ENCODE results near the gene ZNF506. TPM values are rescaled to one million over a fixed set of nuclear protein-coding genes. Genes with fewer than 3 reads are reported as not detected.
"Not testable (repeated sequence)": the region's sequence is repeated elsewhere in the genome, so short reads cannot be mapped to it uniquely, and the experiment has no call there.

Gene ZNF506
- total RNA-seq, 1 experiment from 2014 or later: 0.42 TPM

DNA sequence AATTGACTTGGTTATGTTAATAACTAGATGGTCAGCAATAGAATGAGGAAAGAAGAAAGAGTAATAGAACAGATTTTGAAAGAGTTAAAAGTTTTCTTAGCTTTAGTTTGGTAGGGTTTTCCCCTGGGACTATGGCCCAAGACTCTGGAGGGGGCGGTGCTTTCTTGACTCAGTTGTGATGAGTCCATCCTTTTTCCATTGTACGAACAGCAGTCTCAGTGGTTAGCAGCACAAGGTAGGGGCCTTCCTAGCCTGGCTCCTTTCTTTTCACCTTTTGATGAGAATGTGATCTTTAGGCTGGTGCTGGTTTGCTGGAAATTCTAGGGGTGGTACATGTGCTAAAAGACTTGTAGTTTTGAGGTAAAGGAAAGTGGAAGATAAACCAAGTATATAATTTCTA, 38.8 kb downstream of the ZNF506 start (continued):
- TF ChIP-seq, protein P1, sequence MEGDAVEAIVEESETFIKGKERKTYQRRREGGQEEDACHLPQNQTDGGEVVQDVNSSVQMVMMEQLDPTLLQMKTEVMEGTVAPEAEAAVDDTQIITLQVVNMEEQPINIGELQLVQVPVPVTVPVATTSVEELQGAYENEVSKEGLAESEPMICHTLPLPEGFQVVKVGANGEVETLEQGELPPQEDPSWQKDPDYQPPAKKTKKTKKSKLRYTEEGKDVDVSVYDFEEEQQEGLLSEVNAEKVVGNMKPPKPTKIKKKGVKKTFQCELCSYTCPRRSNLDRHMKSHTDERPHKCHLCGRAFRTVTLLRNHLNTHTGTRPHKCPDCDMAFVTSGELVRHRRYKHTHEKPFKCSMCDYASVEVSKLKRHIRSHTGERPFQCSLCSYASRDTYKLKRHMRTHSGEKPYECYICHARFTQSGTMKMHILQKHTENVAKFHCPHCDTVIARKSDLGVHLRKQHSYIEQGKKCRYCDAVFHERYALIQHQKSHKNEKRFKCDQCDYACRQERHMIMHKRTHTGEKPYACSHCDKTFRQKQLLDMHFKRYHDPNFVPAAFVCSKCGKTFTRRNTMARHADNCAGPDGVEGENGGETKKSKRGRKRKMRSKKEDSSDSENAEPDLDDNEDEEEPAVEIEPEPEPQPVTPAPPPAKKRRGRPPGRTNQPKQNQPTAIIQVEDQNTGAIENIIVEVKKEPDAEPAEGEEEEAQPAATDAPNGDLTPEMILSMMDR (IDR thresholded peaks at IDR 0.05 in 2 of 3, conservative IDR thresholded peaks at IDR 0.05 in 1 of 3; ENCODE audit: borderline replicate concordance in 1 of 3, insufficient read depth in 1 of 3, low read depth in 2 of 3, low read length in 2 of 3): no peak
- no peak for TF ChIP-seq SRF (IDR thresholded peaks at IDR 0.05; ENCODE audit: low read depth)
- TF ChIP-seq POLR2A (IDR thresholded peaks at IDR 0.05; ENCODE audit: borderline replicate concordance, extremely low read depth, insufficient read depth, insufficient read length): no peak
- TF ChIP-seq, protein P2, sequence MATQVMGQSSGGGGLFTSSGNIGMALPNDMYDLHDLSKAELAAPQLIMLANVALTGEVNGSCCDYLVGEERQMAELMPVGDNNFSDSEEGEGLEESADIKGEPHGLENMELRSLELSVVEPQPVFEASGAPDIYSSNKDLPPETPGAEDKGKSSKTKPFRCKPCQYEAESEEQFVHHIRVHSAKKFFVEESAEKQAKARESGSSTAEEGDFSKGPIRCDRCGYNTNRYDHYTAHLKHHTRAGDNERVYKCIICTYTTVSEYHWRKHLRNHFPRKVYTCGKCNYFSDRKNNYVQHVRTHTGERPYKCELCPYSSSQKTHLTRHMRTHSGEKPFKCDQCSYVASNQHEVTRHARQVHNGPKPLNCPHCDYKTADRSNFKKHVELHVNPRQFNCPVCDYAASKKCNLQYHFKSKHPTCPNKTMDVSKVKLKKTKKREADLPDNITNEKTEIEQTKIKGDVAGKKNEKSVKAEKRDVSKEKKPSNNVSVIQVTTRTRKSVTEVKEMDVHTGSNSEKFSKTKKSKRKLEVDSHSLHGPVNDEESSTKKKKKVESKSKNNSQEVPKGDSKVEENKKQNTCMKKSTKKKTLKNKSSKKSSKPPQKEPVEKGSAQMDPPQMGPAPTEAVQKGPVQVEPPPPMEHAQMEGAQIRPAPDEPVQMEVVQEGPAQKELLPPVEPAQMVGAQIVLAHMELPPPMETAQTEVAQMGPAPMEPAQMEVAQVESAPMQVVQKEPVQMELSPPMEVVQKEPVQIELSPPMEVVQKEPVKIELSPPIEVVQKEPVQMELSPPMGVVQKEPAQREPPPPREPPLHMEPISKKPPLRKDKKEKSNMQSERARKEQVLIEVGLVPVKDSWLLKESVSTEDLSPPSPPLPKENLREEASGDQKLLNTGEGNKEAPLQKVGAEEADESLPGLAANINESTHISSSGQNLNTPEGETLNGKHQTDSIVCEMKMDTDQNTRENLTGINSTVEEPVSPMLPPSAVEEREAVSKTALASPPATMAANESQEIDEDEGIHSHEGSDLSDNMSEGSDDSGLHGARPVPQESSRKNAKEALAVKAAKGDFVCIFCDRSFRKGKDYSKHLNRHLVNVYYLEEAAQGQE (IDR thresholded peaks at IDR 0.05; ENCODE audit: low read depth): no peak
- no peak for TF ChIP-seq CBX3 (IDR thresholded peaks at IDR 0.05; ENCODE audit: low read depth)
- no peak for TF ChIP-seq EZH2 (IDR thresholded peaks at IDR 0.05)
- no peak for TF ChIP-seq SP1 (IDR thresholded peaks at IDR 0.05; ENCODE audit: low read depth)
- no peak for TF ChIP-seq JUND (IDR thresholded peaks at IDR 0.05)
- TF ChIP-seq ZFX (IDR thresholded peaks at IDR 0.05): no peak
- TF ChIP-seq, protein P3, sequence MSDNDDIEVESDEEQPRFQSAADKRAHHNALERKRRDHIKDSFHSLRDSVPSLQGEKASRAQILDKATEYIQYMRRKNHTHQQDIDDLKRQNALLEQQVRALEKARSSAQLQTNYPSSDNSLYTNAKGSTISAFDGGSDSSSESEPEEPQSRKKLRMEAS (IDR thresholded peaks at IDR 0.05): no peak
- TF ChIP-seq EGR1 (IDR thresholded peaks at IDR 0.05; ENCODE audit: low read depth): no peak

DNA sequence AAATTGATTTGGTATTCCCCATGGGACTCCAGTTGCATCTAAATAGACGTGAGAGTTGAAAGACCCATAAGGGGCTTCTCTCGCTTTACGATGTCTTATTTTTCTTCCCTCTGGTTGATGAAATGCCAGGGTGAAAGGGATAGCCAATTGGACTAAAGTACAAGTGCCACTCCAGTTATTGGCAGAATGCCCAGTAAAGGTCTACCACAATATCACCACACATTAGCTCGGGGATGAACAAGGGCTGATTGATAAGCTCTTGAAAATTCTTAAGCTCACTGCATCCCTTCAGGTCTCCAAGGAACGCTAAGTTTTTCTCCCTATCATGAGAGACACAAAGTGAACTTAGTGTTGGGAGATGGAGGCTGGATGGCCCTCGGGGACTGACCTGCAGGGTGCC, 39.8 kb downstream of the ZNF506 start:
- intact Hi-C loops (cut with micrococcal nuclease); H3K36me3 ChIP-seq (ENCODE audit: control insufficient read depth in 1 of 2, insufficient read depth in 2 of 2, low read length in 2 of 2); BruUV-seq (replicated peaks); CTCF ChIA-PET; H3K27me3 ChIP-seq (ENCODE audit: insufficient read depth, low read length); H3K4me3 ChIP-seq (replicated peaks in 1 of 2; ENCODE audit: low read depth in 1 of 2, low read length in 2 of 2); RAD21 ChIA-PET (ENCODE audit: low non-redundant PET in 1 of 2, low total read pairs in 2 of 2, uncharacterized antibody in 2 of 2, unreplicated experiment in 2 of 2); POLR2A ChIA-PET; H4K20me1 ChIP-seq (ENCODE audit: insufficient read depth); DNase-seq (ENCODE audit: low read depth, low spot score); H3K9me2 ChIP-seq (ENCODE audit: insufficient read depth); ATAC-seq; H3K4me2 ChIP-seq (ENCODE audit: low read length); H2AFZ ChIP-seq (ENCODE audit: low read depth, low read length, poor library complexity, severe bottlenecking); H3K4me1 ChIP-seq (ENCODE audit: control insufficient read depth in 1 of 2, insufficient read depth in 2 of 2, low read length in 2 of 2); H3K27ac ChIP-seq (ENCODE audit: low read depth, low read length); H3K9ac ChIP-seq (ENCODE audit: low read length): not testable (repeated sequence)
- Histone ChIP-seq H3K79me2 (ENCODE audit: insufficient read depth, low read length) (peaks cover 23% of the 10 kb centered on the region), H3K9me3 (ENCODE audit: control insufficient read depth in 1 of 2, insufficient read depth in 1 of 2, low read depth in 1 of 2, low read length in 2 of 2) (peaks cover 0 to 18% of the 10 kb centered on the region in 2 experiments; a peak in 2 of 4 replicates)
